Suprapubic skin (tissue), 3 donors: ENCODE results near the gene RNF114.

Experiments used
- POLR2A ChIP-seq, 2 donors: fragments of 450-650 bp; IDR thresholded peaks; one replicate each; pipeline ENCODE4 v1.6.1; 2017; ENCODE audit warnings: antibody characterized with exemption in 2 of 2, mild to moderate bottlenecking in 2 of 2, moderate library complexity in 2 of 2
- TF ChIP-seq, protein P1 (sequence below), 2 donors: fragments of 200-600 bp in 1 of 2; fragments of 450-650 bp in 1 of 2; sonication (generic) in 1 of 2; IDR thresholded peaks; one replicate each; pipeline ENCODE4 v1.5.1; 2016 to 2019; ENCODE audit warnings: antibody characterized with exemption in 2 of 2, mild to moderate bottlenecking in 1 of 2, moderate library complexity in 1 of 2

DNA sequence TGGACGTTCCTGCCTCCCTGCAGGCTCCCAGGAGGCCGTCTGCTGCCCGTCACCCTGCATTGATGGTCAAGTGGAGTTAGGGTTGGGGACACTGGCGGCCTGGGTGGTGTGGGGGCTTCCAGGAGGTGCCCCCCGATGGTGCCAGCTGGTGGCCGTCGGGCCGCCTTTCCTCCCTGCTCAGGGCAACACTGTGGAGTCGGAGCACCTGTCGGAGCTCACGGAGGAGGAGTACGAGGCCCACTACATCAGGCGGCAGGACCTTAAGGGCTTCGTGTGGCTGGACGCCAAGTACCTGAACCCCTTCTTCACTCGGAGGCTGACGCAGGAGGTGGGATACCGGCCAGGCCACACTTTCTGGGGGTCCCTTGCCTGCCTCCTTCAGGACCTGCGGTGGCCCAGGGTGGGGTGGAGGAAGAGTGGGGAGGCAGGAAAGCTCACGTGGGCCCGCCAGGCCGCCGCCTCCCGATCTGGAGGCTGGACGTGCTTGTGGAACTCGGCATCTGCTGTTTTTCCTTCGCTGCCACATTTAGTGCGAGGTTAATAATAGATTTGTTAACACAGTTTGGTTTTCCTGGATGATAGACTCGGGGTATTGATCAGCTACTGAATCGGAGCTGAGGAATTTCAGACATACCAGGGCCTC, 49.5 kb upstream of the RNF114 start:
- TF ChIP-seq, protein P1, sequence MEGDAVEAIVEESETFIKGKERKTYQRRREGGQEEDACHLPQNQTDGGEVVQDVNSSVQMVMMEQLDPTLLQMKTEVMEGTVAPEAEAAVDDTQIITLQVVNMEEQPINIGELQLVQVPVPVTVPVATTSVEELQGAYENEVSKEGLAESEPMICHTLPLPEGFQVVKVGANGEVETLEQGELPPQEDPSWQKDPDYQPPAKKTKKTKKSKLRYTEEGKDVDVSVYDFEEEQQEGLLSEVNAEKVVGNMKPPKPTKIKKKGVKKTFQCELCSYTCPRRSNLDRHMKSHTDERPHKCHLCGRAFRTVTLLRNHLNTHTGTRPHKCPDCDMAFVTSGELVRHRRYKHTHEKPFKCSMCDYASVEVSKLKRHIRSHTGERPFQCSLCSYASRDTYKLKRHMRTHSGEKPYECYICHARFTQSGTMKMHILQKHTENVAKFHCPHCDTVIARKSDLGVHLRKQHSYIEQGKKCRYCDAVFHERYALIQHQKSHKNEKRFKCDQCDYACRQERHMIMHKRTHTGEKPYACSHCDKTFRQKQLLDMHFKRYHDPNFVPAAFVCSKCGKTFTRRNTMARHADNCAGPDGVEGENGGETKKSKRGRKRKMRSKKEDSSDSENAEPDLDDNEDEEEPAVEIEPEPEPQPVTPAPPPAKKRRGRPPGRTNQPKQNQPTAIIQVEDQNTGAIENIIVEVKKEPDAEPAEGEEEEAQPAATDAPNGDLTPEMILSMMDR (IDR thresholded peaks at IDR 0.05) = no peak
- TF ChIP-seq POLR2A (IDR thresholded peaks at IDR 0.05) = no peak
